Neutrophil (primary cell): ENCODE measurements around the gene ZNF256.
A peak's percentile ranks its signal among the peaks of the same experiment; 100 is the strongest.

Experiments
- H3K27ac ChIP-seq: fragments of 200-600 bp; sonication (generic); 2 replicates; pipeline ENCODE4 v1.5.1; 2016; ENCODE audit warnings: mild to moderate bottlenecking, moderate library complexity
- H3K27me3 ChIP-seq: fragments of 200-600 bp; sonication (generic); 2 replicates; pipeline ENCODE4 v1.6.0; 2016; ENCODE audit warnings: mild to moderate bottlenecking
- H3K36me3 ChIP-seq: fragments of 200-600 bp; sonication (generic); 2 replicates; pipeline ENCODE4 v1.5.1; 2017
- H3K4me1 ChIP-seq, 2 experiments: fragments of 200-600 bp in 1 of 2; sonication (generic) in 1 of 2; 1 replicate in 1 of 2; 2 replicates in 1 of 2; pipeline versions ENCODE4 v1.5.1 to v1.6.1; 2013 to 2016; ENCODE audit warnings: low read depth in 1 of 2, low read length in 1 of 2, mild to moderate bottlenecking in 1 of 2, moderate library complexity in 1 of 2; ENCODE audit not compliant: control insufficient read depth in 1 of 2, insufficient read depth in 1 of 2
- H3K4me3 ChIP-seq, 2 experiments: fragments of 200-600 bp in 1 of 2; sonication (generic) in 1 of 2; 1 replicate in 1 of 2; 2 replicates in 1 of 2; pipeline ENCODE4 v1.5.1; 2013 to 2016; ENCODE audit warnings: low read depth in 1 of 2, low read length in 1 of 2, mild to moderate bottlenecking in 1 of 2, moderate library complexity in 1 of 2
- H3K9me3 ChIP-seq: fragments of 200-600 bp; sonication (generic); 2 replicates; pipeline ENCODE4 v1.5.1; 2016
- CTCF ChIP-seq: fragments of 200-600 bp; sonication (generic); IDR thresholded peaks from 2 replicates; pipeline ENCODE4 v1.5.1; 2016; ENCODE audit warnings: antibody characterized with exemption

Gene ZNF256

GRCh38 chr19:57961785-57962184 lies 14.3 kb upstream of the ZNF256 start:
- Histone ChIP-seq H3K4me1 (no peaks in the 10 kb centered on the region), H3K27me3 (no peaks in the 10 kb centered on the region), H3K9me3 (peaks cover 5% of the 10 kb centered on the region), H3K27ac (no peak overlapping the region), H3K36me3 (no peaks in the 10 kb centered on the region), H3K4me3 (no peak overlapping the region)
- TF ChIP-seq CTCF = no peak

- no peak overlapping the region for H3K27ac ChIP-seq
- TF ChIP-seq CTCF = no peak
- peaks cover 10% of the 10 kb centered on the region for H3K9me3 ChIP-seq
- no peaks in the 10 kb centered on the region for H3K4me1 ChIP-seq
- no peaks in the 10 kb centered on the region for H3K27me3 ChIP-seq
- no peak overlapping the region for H3K4me3 ChIP-seq
- no peaks in the 10 kb centered on the region for H3K36me3 ChIP-seq
These were observed 7.5 kb upstream of the ZNF256 start for GRCh38 chr19:57954996-57955395.

- no peak for TF ChIP-seq CTCF
- Histone ChIP-seq H3K36me3 (no peaks in the 10 kb centered on the region), H3K4me1 (peaks cover 8 to 16% of the 10 kb centered on the region in 2 experiments), H3K27me3 (no peaks in the 10 kb centered on the region), H3K9me3 (peaks cover 20% of the 10 kb centered on the region), H3K27ac (no peak overlapping the region), H3K4me3 (no peak overlapping the region)
These were observed 2.2 kb upstream of the ZNF256 start for GRCh38 chr19:57949702-57950101.

- TF ChIP-seq CTCF = no peak
- Histone ChIP-seq H3K9me3 (peaks cover 20% of the 10 kb centered on the region), H3K27me3 (no peaks in the 10 kb centered on the region), H3K27ac (no peak overlapping the region), H3K36me3 (no peaks in the 10 kb centered on the region), H3K4me1 (peaks cover 8 to 16% of the 10 kb centered on the region in 2 experiments), H3K4me3 (no peak overlapping the region)
These were observed 1.8 kb upstream of the ZNF256 start for GRCh38 chr19:57949296-57949695.

- Histone ChIP-seq H3K27ac (no peak overlapping the region), H3K36me3 (no peaks in the 10 kb centered on the region), H3K4me3 (peak overlapping the region; percentile 57 to 66), H3K27me3 (no peaks in the 10 kb centered on the region), H3K4me1 (peaks cover 16 to 17% of the 10 kb centered on the region in 2 experiments), H3K9me3 (peaks cover 32% of the 10 kb centered on the region)
- no peak for TF ChIP-seq CTCF
These were observed 453 bp downstream of the ZNF256 start for GRCh38 chr19:57947088-57947418.

- TF ChIP-seq CTCF = no peak
- no peaks in the 10 kb centered on the region for H3K27me3 ChIP-seq
- no peak overlapping the region for H3K4me3 ChIP-seq
- no peak overlapping the region for H3K27ac ChIP-seq
- H3K9me3 ChIP-seq = peaks cover 39% of the 10 kb centered on the region
- H3K36me3 ChIP-seq = no peaks in the 10 kb centered on the region
- H3K4me1 ChIP-seq = peaks cover 16 to 17% of the 10 kb centered on the region in 2 experiments
These were observed 1.2 kb downstream of the ZNF256 start for GRCh38 chr19:57946316-57946715.
